Measurements from ENCODE around the gene NSL1. TPM values are rescaled to one million over a fixed set of nuclear protein-coding genes. Genes with fewer than 3 reads are reported as not detected.
A peak's percentile ranks its signal among the peaks of the same experiment; 100 is the strongest.
"Not testable (repeated sequence)": the region's sequence is repeated elsewhere in the genome, so short reads cannot be mapped to it uniquely, and the experiment has no call there.

The NSL1 gene
- polyA plus RNA-seq, 3 donors from 2014 or later = 63.4 to 70.6 (median 64.6) TPM

DNA sequence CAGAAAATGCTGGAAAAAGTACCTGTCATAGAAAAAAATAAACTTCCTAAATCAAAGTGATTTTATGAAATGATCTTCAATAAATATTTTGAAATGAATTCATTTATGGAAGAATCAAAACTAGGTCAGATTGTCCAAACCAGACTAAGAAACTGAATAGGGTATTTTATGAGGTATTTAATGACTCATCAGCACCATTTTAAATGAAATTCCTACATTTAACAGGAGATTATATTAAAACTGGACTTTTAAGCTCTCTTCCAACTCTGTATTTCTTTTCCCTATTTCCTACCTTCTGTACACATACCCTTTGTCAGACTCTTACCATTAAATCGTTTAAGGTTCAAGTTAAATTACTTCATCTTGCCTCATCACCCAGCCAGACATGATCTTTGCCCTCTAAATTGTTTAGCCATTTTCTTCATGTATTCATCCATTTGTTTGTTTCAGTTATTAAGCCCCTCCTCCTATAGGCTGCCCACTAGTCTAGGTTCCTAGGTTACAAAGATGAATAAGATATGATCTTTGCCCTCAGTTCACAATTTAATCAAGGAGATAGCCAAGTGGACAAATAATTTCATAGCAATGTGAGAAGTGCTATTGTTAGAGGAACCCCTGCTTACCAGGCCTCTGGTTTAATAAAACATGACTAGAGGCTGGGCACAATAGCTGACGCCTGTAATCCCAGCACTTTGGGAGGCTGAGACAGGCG lies 25.1 kb upstream of the NSL1 start:
- Mint-ChIP-seq H3K36me3 (peaks cover 13 to 19% (median 13%) of the 10 kb centered on the region in 3 donors), H3K27ac (no peak overlapping the region), H3K4me3 (no peak overlapping the region), H3K4me1 (peaks cover 0 to 6% of the 10 kb centered on the region in 2 donors), H3K9me3 (no peaks in the 10 kb centered on the region), H3K27me3 (ENCODE audit: low read depth in 3 of 3) (peaks cover 0 to 4% (median 1%) of the 10 kb centered on the region in 3 donors)
- DNase-seq = no peak

DNA sequence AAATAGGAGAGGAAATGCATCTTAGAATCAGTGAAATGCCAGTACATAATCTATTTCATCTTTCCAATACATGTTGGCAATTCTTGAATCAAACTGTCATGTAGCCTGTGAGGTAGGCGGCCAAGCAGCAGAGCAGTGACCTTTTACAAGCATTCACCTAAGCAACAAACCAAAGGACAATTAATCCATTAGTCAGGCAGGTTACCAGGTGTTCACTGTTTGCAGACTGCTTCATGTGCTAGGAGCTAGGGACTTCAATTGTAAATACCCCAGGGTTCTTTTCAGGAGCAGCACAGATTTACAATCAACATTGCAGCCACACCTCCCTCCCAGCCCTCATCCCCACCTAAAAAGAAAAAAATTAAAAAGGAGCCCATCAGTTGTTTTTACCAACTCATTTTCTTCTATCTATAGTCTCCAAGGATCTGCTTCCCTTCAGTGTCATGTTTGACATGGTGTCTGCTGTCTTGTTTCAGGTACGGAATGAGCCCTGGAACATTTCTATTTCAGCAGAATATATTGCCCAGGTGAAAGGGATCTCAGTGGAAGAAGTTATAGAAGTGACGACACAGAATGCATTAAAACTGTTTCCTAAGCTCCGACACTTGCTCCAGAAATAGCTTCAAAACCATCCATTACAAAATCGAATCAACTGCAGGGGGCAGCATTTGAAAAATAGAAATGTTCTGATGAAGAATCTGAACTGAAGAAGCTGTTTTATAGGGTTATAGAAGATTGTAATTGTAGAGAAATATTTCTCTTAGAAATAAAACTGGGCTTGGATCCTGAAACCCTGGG lies 23.2 kb upstream of the NSL1 start:
- Mint-ChIP-seq H3K27me3 (ENCODE audit: low read depth in 3 of 3) (peaks cover 0 to 2% (median 1%) of the 10 kb centered on the region in 3 donors), H3K27ac (no peak overlapping the region), H3K9me3 (no peaks in the 10 kb centered on the region), H3K4me1 (peaks cover 0 to 4% of the 10 kb centered on the region in 2 donors), H3K4me3 (no peak overlapping the region), H3K36me3 (peaks cover 13 to 19% (median 13%) of the 10 kb centered on the region in 3 donors)
- DNase-seq = no peak

DNA sequence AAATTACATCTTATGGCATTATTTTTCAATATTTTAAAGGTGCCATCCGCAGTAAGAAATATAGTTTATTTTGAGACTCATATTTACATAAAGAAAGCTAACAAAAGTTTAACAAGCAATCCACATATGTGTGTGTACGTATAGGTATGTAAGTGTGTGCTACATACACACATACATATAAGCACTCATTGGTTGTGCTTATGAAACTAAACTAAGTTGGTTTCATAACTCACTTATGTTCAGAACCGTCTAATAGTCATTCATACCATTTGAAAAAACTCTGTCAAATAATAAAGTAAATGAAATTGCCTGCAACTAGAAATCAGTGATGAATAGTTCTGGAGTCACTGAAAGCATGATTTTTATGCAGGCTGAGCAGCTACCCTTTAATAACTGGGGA lies 14.2 kb upstream of the NSL1 start:
- H3K27me3 Mint-ChIP-seq (ENCODE audit: low read depth in 3 of 3) = no peaks in the 10 kb centered on the region

DNA sequence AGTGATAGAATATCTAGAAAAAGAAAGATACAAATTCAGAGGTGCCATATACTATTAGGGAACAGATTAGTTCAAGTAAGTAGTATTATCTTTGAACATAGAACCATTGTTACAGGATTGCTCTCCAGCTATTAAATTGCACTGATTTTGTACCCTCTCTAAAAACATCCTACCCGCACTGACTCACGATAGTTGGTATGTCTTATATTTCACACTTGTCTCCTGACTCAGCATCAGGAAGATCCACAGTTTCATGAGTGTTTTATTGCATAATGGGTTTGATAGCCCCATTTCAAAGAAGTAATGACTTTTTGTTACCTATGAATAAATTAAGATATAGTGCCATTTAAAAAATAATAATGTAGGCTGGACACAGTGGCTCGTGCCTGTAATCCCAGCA lies 6.1 kb upstream of the NSL1 start:
- no peak overlapping the region for H3K27ac Mint-ChIP-seq
- H3K4me1 Mint-ChIP-seq = peaks cover 11 to 17% of the 10 kb centered on the region in 2 donors

More for the DNA sequence above, 14.2 kb upstream of the NSL1 start:
- H3K27ac Mint-ChIP-seq = no peak overlapping the region
- H3K4me3 Mint-ChIP-seq = no peak overlapping the region
- no peak for DNase-seq
- H3K9me3 Mint-ChIP-seq = no peaks in the 10 kb centered on the region
- peaks cover 19 to 39% (median 28%) of the 10 kb centered on the region in 3 donors for H3K36me3 Mint-ChIP-seq
- no peaks in the 10 kb centered on the region for H3K4me1 Mint-ChIP-seq

DNA sequence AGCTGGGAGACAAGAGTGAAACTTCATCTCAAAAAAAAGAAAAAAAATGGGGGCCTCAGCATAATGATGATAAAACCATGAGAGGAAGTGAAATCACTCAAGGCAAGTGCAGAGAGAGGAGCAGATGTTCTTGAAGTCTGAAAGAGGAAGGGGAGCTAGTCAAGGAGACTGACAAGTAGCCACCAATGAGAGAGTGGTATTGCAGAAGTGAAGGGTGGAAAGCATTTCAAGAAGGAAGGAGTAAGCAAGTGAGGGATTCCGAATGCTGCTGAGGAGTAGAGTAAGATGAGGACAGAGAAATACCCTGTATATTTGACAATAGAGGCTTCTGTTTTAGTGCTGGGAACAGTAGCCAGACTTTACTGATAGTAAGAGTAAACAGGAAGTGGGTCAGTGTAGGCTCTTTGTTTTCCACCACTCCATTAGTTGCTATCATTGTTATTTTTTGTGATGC lies 3.0 kb upstream of the NSL1 start:
- Mint-ChIP-seq H3K27ac (peak overlapping the region in 2 of 6 donors; percentile 31 to 43), H3K4me3 (peak overlapping the region in 4 of 5 donors; percentile 7 to 42 (median 11)), H3K4me1 (peaks cover 34 to 44% of the 10 kb centered on the region in 2 donors), H3K36me3 (peaks cover 17 to 30% (median 29%) of the 10 kb centered on the region in 3 donors), H3K9me3 (no peaks in the 10 kb centered on the region), H3K27me3 (ENCODE audit: low read depth in 3 of 3) (peaks cover 12 to 17% (median 12%) of the 10 kb centered on the region in 3 donors)
- no peak for DNase-seq

More for the DNA sequence above, 6.1 kb upstream of the NSL1 start:
- Mint-ChIP-seq H3K4me3 (no peak overlapping the region), H3K27me3 (ENCODE audit: low read depth in 3 of 3) (peaks cover 0 to 2% (median 2%) of the 10 kb centered on the region in 3 donors), H3K36me3 (peaks cover 30 to 41% (median 38%) of the 10 kb centered on the region in 3 donors), H3K9me3 (no peaks in the 10 kb centered on the region)
- no peak for DNase-seq

DNA sequence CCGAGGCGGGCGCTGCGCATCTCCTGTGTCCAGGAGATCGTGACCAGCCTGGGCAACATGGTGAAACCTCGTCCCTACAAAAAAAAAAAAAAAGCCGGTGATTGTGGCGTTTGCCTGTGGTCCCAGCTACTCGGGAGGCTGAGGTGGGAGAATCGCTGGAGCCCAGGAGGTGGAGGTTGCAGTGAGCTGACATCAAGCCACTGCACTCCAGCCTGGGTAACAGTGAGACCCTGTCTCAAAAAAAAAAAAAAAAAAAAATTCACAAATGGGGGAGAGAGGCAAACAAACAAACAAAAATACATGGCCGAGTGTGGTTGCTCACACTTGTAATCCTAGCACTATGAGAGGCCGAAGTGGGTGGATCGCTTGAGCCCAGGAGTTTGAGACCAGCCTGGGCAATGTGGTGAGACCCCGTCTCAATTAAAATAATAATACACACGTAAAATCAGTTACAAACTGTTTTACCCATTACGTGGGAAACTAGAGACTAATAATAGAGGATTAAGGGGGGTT lies 875 bp upstream of the NSL1 start:
- DNase-seq = no peak
- Mint-ChIP-seq H3K27me3 (ENCODE audit: low read depth in 3 of 3) (peaks cover 12 to 15% (median 12%) of the 10 kb centered on the region in 3 donors), H3K9me3 (no peaks in the 10 kb centered on the region), H3K4me3 (peak overlapping the region; percentile 90 to 100 (median 96)), H3K27ac (peak overlapping the region; percentile 74 to 99 (median 92)), H3K4me1 (peaks cover 37 to 55% of the 10 kb centered on the region in 2 donors), H3K36me3 (peaks cover 10 to 17% (median 16%) of the 10 kb centered on the region in 3 donors)

DNA sequence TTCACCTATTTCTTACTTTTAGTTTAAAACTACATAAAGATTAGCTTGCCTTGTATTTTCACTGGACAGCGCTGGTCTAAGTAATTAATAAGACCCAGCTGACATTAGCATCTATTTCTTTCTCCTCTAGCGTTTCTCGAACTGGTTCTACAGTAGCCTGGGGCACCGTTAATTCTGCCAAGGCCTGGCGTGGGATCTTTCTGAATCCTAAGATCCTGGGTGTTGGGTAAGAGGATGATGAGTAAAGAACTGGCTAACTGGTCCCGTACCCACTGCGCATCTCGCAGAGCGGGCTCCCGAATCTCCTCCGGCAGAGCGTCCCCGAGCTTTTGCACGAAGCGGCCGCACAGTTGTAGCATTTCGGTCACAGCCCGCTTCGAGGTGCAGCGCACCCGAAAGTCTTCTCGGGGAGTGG lies 309 bp downstream of the NSL1 start:
- peak overlapping the region; percentile 74 to 99 (median 92) for H3K27ac Mint-ChIP-seq
- no peaks in the 10 kb centered on the region for H3K9me3 Mint-ChIP-seq
- no peak for DNase-seq
- H3K36me3 Mint-ChIP-seq = peaks cover 7 to 10% (median 9%) of the 10 kb centered on the region in 3 donors
- H3K27me3 Mint-ChIP-seq (ENCODE audit: low read depth in 3 of 3) = peaks cover 12 to 15% (median 12%) of the 10 kb centered on the region in 3 donors
- peaks cover 37 to 59% of the 10 kb centered on the region in 2 donors for H3K4me1 Mint-ChIP-seq
- peak overlapping the region; percentile 90 to 100 (median 96) for H3K4me3 Mint-ChIP-seq

DNA sequence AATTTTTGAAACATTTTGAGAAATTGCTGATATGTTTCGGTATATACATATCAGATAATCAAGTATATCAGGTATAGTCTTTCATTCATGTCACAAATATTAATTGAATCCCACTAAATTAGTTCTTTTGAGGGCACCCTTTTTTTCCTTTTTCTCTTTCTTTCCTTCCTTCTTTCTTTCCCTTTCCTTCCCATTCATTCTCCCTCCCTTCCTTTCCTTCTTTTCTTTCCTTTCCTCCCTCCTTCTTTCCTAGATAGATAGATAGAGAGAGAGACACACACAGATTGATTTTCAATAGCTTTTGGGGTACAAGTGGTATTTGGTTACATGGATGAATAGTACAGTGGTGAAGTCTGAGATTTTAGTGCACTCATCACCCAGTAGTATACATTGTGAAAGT lies 5.7 kb downstream of the NSL1 start:
- DNase-seq = no peak
- no peak overlapping the region for H3K4me3 Mint-ChIP-seq
- H3K27ac Mint-ChIP-seq = no peak overlapping the region
- H3K4me1 Mint-ChIP-seq = peaks cover 12 to 24% of the 10 kb centered on the region in 2 donors
- peaks cover 6 to 29% (median 15%) of the 10 kb centered on the region in 3 donors for H3K36me3 Mint-ChIP-seq
- H3K27me3 Mint-ChIP-seq (ENCODE audit: low read depth in 3 of 3) = peaks cover 0 to 4% (median 0%) of the 10 kb centered on the region in 3 donors
- H3K9me3 Mint-ChIP-seq = no peaks in the 10 kb centered on the region

DNA sequence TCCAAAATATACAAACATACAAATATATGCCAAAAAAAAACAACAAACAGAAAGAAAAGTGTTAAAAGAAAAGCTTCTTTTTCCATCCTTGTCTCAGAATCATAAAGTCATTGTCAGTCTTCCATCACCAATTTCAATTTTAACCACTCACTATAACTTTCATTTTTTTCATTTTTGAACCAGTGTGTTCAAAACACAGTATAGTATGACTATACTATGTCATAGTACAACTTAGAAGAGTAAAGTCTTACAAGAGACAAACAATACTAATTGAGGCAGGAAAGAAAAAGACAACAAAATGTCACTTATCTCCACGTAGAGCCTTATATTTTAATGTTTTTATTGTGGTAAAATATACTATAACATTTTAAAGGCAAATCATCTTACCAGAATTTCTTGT lies 7.6 kb downstream of the NSL1 start:
- no peak overlapping the region for H3K4me3 Mint-ChIP-seq
- peaks cover 0 to 2% (median 0%) of the 10 kb centered on the region in 3 donors for H3K27me3 Mint-ChIP-seq (ENCODE audit: low read depth in 3 of 3)
- DNase-seq = no peak
- peak overlapping the region in 1 of 6 donors; percentile 5 for H3K27ac Mint-ChIP-seq
- peaks cover 6 to 29% (median 15%) of the 10 kb centered on the region in 3 donors for H3K36me3 Mint-ChIP-seq
- peaks cover 4 to 12% of the 10 kb centered on the region in 2 donors for H3K4me1 Mint-ChIP-seq
- no peaks in the 10 kb centered on the region for H3K9me3 Mint-ChIP-seq

DNA sequence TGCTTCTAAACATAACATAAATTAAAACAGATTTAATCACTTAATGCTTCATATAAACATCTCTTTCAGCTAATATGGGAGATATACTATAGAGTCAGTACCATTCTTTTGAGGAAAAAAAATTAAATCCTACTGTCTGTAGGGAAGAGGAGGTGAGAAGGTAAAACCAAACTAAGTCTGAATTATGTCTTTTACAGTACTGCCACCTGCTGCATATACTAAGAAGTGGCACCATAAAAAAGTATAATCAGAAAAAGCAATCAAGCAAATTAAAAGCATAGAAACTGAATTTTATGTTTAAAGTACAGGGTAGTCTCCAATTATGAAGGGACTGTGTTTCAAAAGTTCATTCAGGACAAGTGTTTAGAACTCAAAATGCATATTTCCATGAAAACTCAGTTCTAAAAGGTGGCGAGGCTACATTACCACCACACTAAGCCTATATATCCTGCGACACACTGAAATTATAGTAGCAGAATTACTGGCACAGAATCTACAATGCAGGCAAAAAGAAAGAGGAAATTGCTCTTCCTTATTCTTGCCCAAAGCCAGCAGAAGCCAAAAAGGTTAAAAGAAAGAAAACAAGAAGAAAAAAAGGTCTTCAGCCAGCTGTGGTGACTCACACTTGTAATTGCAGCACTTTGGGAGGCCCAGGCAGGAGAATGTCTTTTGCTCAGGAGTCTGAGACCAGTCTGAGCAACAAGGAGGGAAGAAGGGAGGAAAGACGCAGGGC lies 9.0 kb downstream of the NSL1 start:
- Mint-ChIP-seq H3K27ac (no peak overlapping the region), H3K4me1 (peaks cover 1 to 5% of the 10 kb centered on the region in 2 donors), H3K27me3 (ENCODE audit: low read depth in 3 of 3) (peaks cover 0 to 2% (median 0%) of the 10 kb centered on the region in 3 donors), H3K4me3 (no peak overlapping the region), H3K36me3 (peaks cover 11 to 36% (median 21%) of the 10 kb centered on the region in 3 donors), H3K9me3 (no peaks in the 10 kb centered on the region)
- peak in 2 of 3 donors; percentile 28 to 30 for DNase-seq

DNA sequence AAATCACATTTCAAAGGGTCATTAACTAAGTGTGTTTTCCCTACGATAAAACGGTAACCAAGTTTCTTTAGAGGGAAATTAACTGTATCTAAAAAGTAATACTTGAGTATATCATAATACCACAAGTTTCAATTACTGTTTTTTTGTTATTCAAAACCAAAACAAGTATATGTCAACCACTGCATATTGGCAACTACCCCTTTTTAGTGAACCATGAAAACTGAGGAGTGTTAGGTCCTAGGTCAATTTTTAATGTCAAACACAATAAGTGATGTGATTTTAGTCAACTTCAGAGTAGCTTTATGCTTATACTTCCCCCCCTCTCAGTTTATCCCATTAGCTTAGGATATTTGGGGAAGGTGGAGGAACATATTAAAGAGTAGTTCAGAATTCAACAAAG lies 10.4 kb downstream of the NSL1 start:
- H3K4me3 Mint-ChIP-seq = no peak overlapping the region
- H3K4me1 Mint-ChIP-seq = peaks cover 0 to 1% of the 10 kb centered on the region in 2 donors
- H3K9me3 Mint-ChIP-seq = no peaks in the 10 kb centered on the region
- DNase-seq = no peak
- H3K36me3 Mint-ChIP-seq = peaks cover 12 to 36% (median 21%) of the 10 kb centered on the region in 3 donors
- peaks cover 0 to 2% (median 2%) of the 10 kb centered on the region in 3 donors for H3K27me3 Mint-ChIP-seq (ENCODE audit: low read depth in 3 of 3)
- H3K27ac Mint-ChIP-seq = no peak overlapping the region

DNA sequence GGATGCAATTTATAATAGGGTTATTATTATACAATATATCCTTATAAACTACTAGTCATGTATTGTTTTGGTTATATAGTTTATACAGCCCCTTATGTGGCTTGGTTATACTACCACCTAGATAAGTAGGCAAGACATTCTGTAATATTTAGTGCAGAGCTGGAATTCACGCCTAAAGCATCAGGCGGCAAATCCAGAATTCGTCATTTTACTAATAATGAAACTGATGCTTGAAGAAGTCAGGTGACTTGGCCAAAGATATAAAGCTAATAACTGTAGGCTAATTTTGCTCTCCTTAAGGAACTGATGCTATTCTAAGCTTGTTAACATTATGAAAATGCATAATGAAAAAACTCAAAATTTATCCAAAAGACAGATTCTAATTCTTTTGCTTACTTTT lies 10.8 kb downstream of the NSL1 start:
- H3K36me3 Mint-ChIP-seq = peaks cover 12 to 36% (median 21%) of the 10 kb centered on the region in 3 donors
- H3K4me1 Mint-ChIP-seq = no peaks in the 10 kb centered on the region
- peaks cover 0 to 2% (median 0%) of the 10 kb centered on the region in 3 donors for H3K27me3 Mint-ChIP-seq (ENCODE audit: low read depth in 3 of 3)
- DNase-seq = no peak
- H3K27ac Mint-ChIP-seq = no peak overlapping the region
- H3K9me3 Mint-ChIP-seq = no peaks in the 10 kb centered on the region
- no peak overlapping the region for H3K4me3 Mint-ChIP-seq

DNA sequence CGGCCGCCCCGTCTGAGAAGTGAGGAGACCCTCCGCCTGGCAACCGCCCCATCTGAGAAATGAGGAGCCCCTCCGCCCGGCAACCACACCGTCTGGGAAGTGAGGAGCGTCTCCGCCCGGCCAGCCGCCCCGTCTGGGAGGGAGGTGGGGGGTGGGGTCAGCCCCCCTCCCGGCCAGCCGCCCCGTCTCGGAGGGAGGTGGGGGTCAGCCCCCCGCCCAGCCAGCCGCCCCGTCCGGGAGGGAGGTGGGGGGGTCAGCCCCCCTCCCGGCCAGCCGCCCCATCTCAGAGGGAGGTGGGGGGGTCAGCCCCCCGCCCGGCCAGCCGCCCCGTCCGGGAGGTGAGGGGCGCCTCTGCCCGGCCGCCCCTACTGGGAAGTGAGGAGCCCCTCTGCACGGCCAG lies 12.5 kb downstream of the NSL1 start:
- not testable (repeated sequence) for H3K9me3 Mint-ChIP-seq; DNase-seq; H3K27me3 Mint-ChIP-seq (ENCODE audit: low read depth in 3 of 3); H3K4me1 Mint-ChIP-seq; H3K27ac Mint-ChIP-seq; H3K4me3 Mint-ChIP-seq
- H3K36me3 Mint-ChIP-seq = peaks cover 16 to 37% (median 20%) of the 10 kb centered on the region in 3 donors
